Fibroblast of the aortic adventitia (primary cell): ENCODE results near the gene COPG1. TPM values are rescaled to one million over a fixed set of nuclear protein-coding genes. Genes with fewer than 3 reads are reported as not detected.

Experiments
- DNase-seq: peaks from one replicate; pipeline ENCODE4 v3.0.0-alpha.2; 2010; ENCODE audit warnings: low read depth
- H3K4me3 ChIP-seq: 2 replicates; pipeline ENCODE4 v1.5.1; 2011; ENCODE audit warnings: low read depth, mild to moderate bottlenecking, control low read depth, low read length, moderate library complexity
- total RNA-seq: library from RNA; depleted of rRNA; stranded (reverse); fragments of >200 nt; gene quantifications from 2 replicates; pipeline ENCODE4 v1.2.3, GENCODE V29; 2012; ENCODE audit warnings: low replicate concordance
- TF ChIP-seq, protein P1 (sequence below): IDR thresholded peaks from 2 replicates; pipeline ENCODE4 v1.5.1; 2011; ENCODE audit warnings: mild to moderate bottlenecking, low read length, control low read depth, inconsistent platforms; ENCODE audit not compliant: insufficient read depth

Gene COPG1, protein sequence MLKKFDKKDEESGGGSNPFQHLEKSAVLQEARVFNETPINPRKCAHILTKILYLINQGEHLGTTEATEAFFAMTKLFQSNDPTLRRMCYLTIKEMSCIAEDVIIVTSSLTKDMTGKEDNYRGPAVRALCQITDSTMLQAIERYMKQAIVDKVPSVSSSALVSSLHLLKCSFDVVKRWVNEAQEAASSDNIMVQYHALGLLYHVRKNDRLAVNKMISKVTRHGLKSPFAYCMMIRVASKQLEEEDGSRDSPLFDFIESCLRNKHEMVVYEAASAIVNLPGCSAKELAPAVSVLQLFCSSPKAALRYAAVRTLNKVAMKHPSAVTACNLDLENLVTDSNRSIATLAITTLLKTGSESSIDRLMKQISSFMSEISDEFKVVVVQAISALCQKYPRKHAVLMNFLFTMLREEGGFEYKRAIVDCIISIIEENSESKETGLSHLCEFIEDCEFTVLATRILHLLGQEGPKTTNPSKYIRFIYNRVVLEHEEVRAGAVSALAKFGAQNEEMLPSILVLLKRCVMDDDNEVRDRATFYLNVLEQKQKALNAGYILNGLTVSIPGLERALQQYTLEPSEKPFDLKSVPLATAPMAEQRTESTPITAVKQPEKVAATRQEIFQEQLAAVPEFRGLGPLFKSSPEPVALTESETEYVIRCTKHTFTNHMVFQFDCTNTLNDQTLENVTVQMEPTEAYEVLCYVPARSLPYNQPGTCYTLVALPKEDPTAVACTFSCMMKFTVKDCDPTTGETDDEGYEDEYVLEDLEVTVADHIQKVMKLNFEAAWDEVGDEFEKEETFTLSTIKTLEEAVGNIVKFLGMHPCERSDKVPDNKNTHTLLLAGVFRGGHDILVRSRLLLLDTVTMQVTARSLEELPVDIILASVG
- total RNA-seq: 235 and 371 TPM in 2 replicates

DNA sequence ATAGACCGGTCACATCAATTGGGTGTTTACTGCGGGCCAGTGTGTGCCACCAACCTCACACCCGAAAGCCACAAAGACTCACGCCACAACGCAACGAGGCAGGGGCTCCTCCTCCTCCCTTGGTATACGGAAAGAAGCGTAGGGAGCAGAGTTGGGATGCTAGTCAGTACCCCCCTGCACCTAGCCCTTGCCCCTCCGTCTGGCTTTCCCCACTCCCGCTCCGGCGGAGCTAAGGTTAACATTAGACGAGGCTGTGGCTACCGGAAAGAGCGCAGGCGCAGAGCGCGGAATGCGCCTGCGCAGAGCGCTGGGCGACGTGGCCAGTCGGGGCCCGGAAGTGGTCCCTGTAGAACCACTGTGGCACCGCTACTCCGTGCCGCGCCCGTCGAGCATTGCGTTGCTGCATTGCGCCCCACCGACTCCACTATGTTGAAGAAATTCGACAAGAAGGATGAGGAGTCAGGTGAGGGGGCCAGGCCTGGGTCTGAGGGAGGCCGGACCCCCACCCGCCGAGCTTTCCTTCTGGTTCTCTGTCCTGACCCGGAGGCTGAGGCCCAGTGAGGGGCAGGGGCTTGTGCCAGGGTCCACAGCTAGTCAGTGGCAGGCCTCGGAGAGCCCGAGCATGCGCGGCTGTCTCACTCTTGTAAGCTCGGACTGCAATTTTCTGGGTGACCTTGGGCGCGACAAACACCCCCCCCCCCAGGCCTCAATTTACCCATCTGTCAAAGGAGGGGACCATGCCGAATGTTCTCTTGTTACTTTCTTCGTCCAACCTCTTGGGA is at the start of gene COPG1:
Gene COPG1 (plus strand): TSS at position 323 of the 782 bp plus-strand sequence. CDS start 104 bp downstream, at position 427.
- DNase-seq: peak; percentile 89
- peak within 1 kb of the TSS; percentile 100 for H3K4me3 ChIP-seq
- TF ChIP-seq, protein P1, sequence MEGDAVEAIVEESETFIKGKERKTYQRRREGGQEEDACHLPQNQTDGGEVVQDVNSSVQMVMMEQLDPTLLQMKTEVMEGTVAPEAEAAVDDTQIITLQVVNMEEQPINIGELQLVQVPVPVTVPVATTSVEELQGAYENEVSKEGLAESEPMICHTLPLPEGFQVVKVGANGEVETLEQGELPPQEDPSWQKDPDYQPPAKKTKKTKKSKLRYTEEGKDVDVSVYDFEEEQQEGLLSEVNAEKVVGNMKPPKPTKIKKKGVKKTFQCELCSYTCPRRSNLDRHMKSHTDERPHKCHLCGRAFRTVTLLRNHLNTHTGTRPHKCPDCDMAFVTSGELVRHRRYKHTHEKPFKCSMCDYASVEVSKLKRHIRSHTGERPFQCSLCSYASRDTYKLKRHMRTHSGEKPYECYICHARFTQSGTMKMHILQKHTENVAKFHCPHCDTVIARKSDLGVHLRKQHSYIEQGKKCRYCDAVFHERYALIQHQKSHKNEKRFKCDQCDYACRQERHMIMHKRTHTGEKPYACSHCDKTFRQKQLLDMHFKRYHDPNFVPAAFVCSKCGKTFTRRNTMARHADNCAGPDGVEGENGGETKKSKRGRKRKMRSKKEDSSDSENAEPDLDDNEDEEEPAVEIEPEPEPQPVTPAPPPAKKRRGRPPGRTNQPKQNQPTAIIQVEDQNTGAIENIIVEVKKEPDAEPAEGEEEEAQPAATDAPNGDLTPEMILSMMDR: no peak

DNA sequence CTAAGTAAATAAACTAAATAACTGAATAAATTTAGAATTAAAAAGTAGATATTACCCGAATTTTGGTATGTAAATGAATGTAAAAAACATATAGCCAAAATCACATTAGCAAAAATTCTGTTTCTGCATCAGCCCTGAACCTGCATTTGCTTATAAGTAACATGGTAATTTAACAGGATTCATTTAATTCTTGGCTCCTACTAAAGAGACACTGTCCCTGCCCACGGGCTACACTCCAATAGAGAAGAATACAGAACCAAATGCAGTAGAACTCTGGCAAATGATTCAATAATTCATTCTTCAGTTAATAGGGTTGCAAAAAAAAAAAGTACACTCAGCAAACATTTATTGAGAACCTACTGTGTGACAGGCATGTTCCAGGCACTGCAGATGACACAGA is 44.9 kb upstream of the COPG1 start:
- DNase-seq: no peak

DNA sequence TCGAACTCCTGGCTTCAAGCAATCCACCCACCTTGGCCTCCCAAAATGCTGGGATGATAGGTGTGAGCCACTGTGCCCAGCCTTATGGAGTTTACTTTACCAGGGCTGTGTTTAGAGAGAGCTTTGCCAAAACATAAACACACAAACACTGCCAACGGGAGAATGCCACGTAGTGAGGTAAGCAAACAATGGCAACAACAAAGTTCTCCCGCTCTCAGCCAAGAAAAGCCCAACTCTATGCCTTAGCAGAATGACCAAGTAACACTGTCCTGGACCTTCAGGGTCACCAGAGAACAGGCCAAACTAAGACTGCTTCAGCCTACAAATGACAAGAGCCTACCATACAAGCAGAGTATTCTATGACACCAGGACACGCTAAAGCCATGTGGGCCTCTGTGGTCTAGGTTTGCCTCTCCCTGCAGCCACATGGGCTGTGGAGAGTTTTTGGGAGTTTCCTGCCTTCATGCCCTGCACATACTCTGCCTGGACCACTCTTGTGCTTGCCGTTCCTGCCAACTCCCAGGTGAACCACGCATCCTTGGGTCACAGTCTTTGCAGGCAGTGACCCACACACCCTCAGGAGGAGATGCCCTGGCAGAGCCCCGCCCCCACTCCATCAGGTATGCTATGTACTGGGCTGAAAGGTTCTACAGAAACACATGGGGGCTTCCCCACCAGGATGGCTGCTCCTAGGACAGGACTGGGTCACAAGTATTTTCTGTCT is 44.1 kb upstream of the COPG1 start:
- TF ChIP-seq, protein P1: no peak
- H3K4me3 ChIP-seq: no peak overlapping the region
- DNase-seq: no peak

More for the DNA sequence above, 44.9 kb upstream of the COPG1 start:
- H3K4me3 ChIP-seq: no peak overlapping the region
- TF ChIP-seq, protein P1: no peak

DNA sequence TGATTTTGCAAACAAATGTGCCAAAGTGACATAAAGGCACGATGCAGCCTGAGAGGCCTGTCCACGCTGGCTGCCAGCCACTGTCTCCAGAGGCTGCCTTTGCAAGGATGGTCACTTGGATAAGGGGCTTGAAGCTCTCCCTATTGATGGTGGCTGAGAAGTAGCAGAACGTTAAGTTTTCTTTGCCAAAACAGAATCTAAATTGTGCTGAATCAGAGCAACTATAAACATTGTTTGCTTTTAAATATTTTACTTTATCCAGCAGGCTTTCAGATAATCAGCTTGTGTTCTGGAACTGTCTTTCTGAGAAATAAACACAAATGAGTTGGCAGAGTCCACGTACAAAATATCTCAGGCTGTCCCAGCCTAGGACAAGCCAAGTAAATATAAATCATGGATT is 41.9 kb upstream of the COPG1 start:
- TF ChIP-seq, protein P1: no peak
- no peak overlapping the region for H3K4me3 ChIP-seq
- DNase-seq: no peak

DNA sequence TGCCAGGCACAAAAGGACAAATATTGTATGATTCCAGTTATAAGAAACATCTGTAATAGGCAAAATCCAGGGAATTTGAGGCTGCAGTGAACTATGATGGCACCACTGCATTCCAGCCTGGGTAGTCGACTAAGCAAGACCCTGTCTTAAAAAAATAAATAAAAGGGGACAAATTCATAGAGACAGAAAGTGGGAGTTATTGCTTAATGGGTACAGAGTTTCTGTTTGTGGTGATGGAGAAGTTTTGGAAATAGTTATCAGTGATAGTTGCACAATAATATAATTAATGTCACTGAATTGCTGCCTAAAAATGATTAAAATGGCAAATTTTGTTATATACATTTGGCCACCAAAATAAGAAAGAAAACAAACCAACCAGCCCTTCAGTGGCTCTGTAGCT is 38.1 kb upstream of the COPG1 start:
- H3K4me3 ChIP-seq: no peak overlapping the region

More for the DNA sequence above, 38.1 kb upstream of the COPG1 start:
- TF ChIP-seq, protein P1: no peak
- no peak for DNase-seq
